ENCODE data around the gene SSBP3. TPM values are rescaled to one million over a fixed set of nuclear protein-coding genes. Genes with fewer than 3 reads are reported as not detected.

SSBP3 gene
- total and polyA plus RNA-seq, 2 donors from 2014 or later = 33.3 to 49.6 TPM

DNA sequence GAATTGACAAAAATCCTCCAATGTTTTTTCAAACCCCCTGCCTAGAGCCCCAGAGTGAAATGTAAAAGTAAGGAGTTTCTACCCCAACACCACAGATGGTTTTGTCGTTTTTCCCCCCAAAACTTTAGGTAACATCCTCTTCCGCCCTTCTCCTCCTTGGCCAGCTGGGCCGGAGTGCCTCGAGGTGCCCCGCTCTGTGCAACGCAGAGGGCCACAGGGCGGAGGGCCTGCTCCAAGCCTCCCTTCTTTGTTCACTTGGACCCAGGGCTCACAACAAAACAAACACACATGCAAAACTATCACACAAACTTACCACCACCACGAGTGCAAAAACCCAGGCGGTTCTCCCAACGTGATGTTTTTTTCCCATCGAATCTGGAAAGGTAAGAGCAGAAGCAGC is 1.9 kb downstream of the SSBP3 start:
- Histone ChIP-seq H3K4me3 (ENCODE audit: low read length in 3 of 3) (peak overlapping the region in 2 of 3 donors; percentile 76 to 78), H3K4me1 (ENCODE audit: control insufficient read depth in 2 of 3, insufficient read depth in 2 of 3, low read depth in 1 of 3, low read length in 3 of 3) (peaks cover 8 to 37% (median 18%) of the 10 kb centered on the region in 3 donors), H3K9me3 (ENCODE audit: control insufficient read depth in 2 of 3, insufficient read depth in 1 of 3, low read length in 3 of 3) (no peaks in the 10 kb centered on the region), H3K36me3 (ENCODE audit: control insufficient read depth in 2 of 3, insufficient read depth in 3 of 3, low read length in 3 of 3) (peaks cover 8 to 23% (median 16%) of the 10 kb centered on the region in 3 donors), H3K27me3 (ENCODE audit: control insufficient read depth, insufficient read depth, low read length) (no peaks in the 10 kb centered on the region), H3K9ac (ENCODE audit: low read length in 3 of 3) (peak overlapping the region in 2 of 3 donors; percentile 7 to 41), H3K27ac (ENCODE audit: low read depth in 2 of 2, low read length in 2 of 2) (peak overlapping the region in 1 of 2 donors; percentile 8)
- peak in 1 of 5 donors; percentile 29 for DNase-seq
- intact Hi-C loops (cut with DNase I) = loop anchor here (10.0 kb wide), 1 partner anchor 139 kb away; no protein-coding TSS in a partner anchor
- FAIRE-seq = no peak
- TF ChIP-seq, protein P1, sequence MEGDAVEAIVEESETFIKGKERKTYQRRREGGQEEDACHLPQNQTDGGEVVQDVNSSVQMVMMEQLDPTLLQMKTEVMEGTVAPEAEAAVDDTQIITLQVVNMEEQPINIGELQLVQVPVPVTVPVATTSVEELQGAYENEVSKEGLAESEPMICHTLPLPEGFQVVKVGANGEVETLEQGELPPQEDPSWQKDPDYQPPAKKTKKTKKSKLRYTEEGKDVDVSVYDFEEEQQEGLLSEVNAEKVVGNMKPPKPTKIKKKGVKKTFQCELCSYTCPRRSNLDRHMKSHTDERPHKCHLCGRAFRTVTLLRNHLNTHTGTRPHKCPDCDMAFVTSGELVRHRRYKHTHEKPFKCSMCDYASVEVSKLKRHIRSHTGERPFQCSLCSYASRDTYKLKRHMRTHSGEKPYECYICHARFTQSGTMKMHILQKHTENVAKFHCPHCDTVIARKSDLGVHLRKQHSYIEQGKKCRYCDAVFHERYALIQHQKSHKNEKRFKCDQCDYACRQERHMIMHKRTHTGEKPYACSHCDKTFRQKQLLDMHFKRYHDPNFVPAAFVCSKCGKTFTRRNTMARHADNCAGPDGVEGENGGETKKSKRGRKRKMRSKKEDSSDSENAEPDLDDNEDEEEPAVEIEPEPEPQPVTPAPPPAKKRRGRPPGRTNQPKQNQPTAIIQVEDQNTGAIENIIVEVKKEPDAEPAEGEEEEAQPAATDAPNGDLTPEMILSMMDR (IDR thresholded peaks at IDR 0.05; ENCODE audit: borderline replicate concordance, extremely low read depth, insufficient read depth) = no peak

DNA sequence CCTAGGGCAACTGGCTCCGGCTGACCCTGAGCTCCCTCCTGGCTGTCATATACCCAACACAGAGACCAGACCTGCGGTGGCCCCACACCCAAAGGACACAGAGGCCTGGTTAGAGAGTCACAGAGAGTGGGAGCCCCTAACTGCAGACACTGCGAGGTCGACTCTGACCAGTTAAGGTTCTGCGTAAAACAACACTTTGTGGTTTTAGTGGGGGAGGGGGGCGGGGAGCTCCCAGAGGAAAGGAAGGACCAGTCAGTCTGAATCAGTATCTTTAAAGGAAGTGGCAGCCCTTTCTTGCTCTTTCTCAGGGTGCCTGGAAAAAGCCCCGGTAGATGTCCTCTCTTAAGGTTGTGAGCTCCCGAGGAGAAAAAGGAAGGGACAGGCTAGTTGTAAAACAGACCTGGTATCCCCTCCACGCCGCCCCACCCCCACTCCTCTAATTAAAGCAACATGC is 2.4 kb downstream of the SSBP3 start:
- no peak for FAIRE-seq
- H3K36me3 ChIP-seq (ENCODE audit: control insufficient read depth in 2 of 3, insufficient read depth in 3 of 3, low read length in 3 of 3) = peaks cover 12 to 27% (median 19%) of the 10 kb centered on the region in 3 donors
- intact Hi-C loops (cut with DNase I) = loop anchor here (10.0 kb wide), 1 partner anchor 139 kb away; no protein-coding TSS in a partner anchor
- no peaks in the 10 kb centered on the region for H3K27me3 ChIP-seq (ENCODE audit: control insufficient read depth, insufficient read depth, low read length)
- H3K4me1 ChIP-seq (ENCODE audit: control insufficient read depth in 2 of 3, insufficient read depth in 2 of 3, low read depth in 1 of 3, low read length in 3 of 3) = peaks cover 8 to 35% (median 16%) of the 10 kb centered on the region in 3 donors
- DNase-seq = peak in 3 of 5 donors; percentile 21 to 53 (median 37)
- TF ChIP-seq, protein P1 (IDR thresholded peaks at IDR 0.05; ENCODE audit: borderline replicate concordance, extremely low read depth, insufficient read depth) = no peak
- peak overlapping the region in 2 of 3 donors; percentile 76 to 78 for H3K4me3 ChIP-seq (ENCODE audit: low read length in 3 of 3)
- no peaks in the 10 kb centered on the region for H3K9me3 ChIP-seq (ENCODE audit: control insufficient read depth in 2 of 3, insufficient read depth in 1 of 3, low read length in 3 of 3)
- H3K27ac ChIP-seq (ENCODE audit: low read depth in 2 of 2, low read length in 2 of 2) = peak overlapping the region in 1 of 2 donors; percentile 8
- peak overlapping the region in 2 of 3 donors; percentile 7 to 41 for H3K9ac ChIP-seq (ENCODE audit: low read length in 3 of 3)

DNA sequence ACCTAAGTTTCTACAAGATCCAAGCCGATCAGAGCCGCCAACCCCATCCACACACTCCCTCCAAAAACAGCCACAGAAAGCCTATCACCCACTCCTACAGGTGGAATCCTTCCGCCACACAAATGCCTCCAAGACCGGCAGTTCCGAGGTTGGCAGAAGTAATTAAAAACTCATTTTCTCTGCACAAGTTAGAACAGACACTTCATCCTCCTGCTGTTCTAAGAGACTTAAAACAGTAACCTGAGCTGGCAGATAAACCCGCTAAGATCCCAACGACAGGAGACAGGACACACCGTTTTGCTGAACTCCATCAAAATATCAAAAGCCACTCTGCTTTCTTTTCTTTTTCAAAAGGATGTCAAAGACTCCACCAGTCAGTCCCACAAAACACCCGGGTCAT is 2.8 kb downstream of the SSBP3 start:
- DNase-seq = peak in 3 of 5 donors; percentile 42 to 72 (median 68)
- intact Hi-C loops (cut with DNase I) = loop anchor here (10.0 kb wide), 1 partner anchor 139 kb away; no protein-coding TSS in a partner anchor

More for the DNA sequence above, 2.8 kb downstream of the SSBP3 start:
- FAIRE-seq = no peak
- Histone ChIP-seq H3K27me3 (ENCODE audit: control insufficient read depth, insufficient read depth, low read length) (no peaks in the 10 kb centered on the region), H3K4me3 (ENCODE audit: low read length in 3 of 3) (peak overlapping the region; percentile 19 to 76 (median 21)), H3K4me1 (ENCODE audit: control insufficient read depth in 2 of 3, insufficient read depth in 2 of 3, low read depth in 1 of 3, low read length in 3 of 3) (peaks cover 8 to 33% (median 12%) of the 10 kb centered on the region in 3 donors), H3K9me3 (ENCODE audit: control insufficient read depth in 2 of 3, insufficient read depth in 1 of 3, low read length in 3 of 3) (no peaks in the 10 kb centered on the region), H3K9ac (ENCODE audit: low read length in 3 of 3) (no peak overlapping the region), H3K27ac (ENCODE audit: low read depth in 2 of 2, low read length in 2 of 2) (peak overlapping the region in 1 of 2 donors; percentile 8), H3K36me3 (ENCODE audit: control insufficient read depth in 2 of 3, insufficient read depth in 3 of 3, low read length in 3 of 3) (peaks cover 12 to 32% (median 19%) of the 10 kb centered on the region in 3 donors)
- TF ChIP-seq, protein P1 (IDR thresholded peaks at IDR 0.05; ENCODE audit: borderline replicate concordance, extremely low read depth, insufficient read depth) = no peak
